ENCODE measurements around the gene FRAT1.

GRCh38 chr10:97356318-97356914, 37.3 kb downstream of the FRAT1 start:
- no peak for TF ChIP-seq CREM (IDR thresholded peaks at IDR 0.05; ENCODE audit: low read depth)
- no peak for TF ChIP-seq RAD21 (IDR thresholded peaks at IDR 0.05; ENCODE audit: insufficient read depth, low read depth, low read length)
- TF ChIP-seq EZH2 (IDR thresholded peaks at IDR 0.05; ENCODE audit: borderline replicate concordance, control insufficient read depth, low read depth, low read length), result no peak
- TF ChIP-seq ZNF274 (IDR thresholded peaks at IDR 0.05; ENCODE audit: insufficient read depth, insufficient read length), result no peak
